HEK293 (cell line): Measurements from ENCODE around the gene TENT4B.
A peak's percentile ranks its signal among the peaks of the same experiment; 100 is the strongest.

Experiments
- ZNF391 ChIP-seq: fragments of 450-650 bp; formaldehyde crosslinking; IDR thresholded peaks from 2 replicates; pipeline ENCODE4 v1.5.1; 2016; ENCODE audit warnings: low read depth, missing biosample characterization, missing genetic modification characterization, borderline replicate concordance
- ZNF513 ChIP-seq: fragments of 450-650 bp; IDR thresholded peaks from 2 replicates; pipeline ENCODE4 v1.5.1; 2018; ENCODE audit warnings: missing biosample characterization, missing genetic modification characterization
- ZNF792 ChIP-seq: fragments of 450-650 bp; formaldehyde crosslinking; IDR thresholded peaks from 2 replicates; pipeline ENCODE4 v1.5.1; 2016; ENCODE audit warnings: missing biosample characterization, missing genetic modification characterization
- TF ChIP-seq, protein P1 (sequence below): fragments of 450-650 bp; formaldehyde crosslinking; IDR thresholded peaks from 2 replicates; pipeline ENCODE4 v1.5.1; 2017; ENCODE audit warnings: missing biosample characterization, mild to moderate bottlenecking, missing genetic modification characterization, moderate library complexity

TENT4B gene

GRCh38 chr16:50280932-50281331 lies 127.8 kb downstream of the TENT4B start (continued):
- TF ChIP-seq, protein P1, sequence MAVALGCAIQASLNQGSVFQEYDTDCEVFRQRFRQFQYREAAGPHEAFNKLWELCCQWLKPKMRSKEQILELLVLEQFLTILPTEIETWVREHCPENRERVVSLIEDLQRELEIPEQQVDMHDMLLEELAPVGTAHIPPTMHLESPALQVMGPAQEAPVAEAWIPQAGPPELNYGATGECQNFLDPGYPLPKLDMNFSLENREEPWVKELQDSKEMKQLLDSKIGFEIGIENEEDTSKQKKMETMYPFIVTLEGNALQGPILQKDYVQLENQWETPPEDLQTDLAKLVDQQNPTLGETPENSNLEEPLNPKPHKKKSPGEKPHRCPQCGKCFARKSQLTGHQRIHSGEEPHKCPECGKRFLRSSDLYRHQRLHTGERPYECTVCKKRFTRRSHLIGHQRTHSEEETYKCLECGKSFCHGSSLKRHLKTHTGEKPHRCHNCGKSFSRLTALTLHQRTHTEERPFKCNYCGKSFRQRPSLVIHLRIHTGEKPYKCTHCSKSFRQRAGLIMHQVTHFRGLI (tag by site-specific recombination), result peak; percentile 32; the same call in 1 of the 2 replicates
- TF ChIP-seq ZNF513 (tag by site-specific recombination) (no peak), ZNF391 (tag by site-specific recombination) (no peak), ZNF792 (tag by site-specific recombination) (no peak)
